GM12878 (cell line): Measurements from ENCODE around the gene SNCA. TPM values are rescaled to one million over a fixed set of nuclear protein-coding genes. Genes with fewer than 3 reads are reported as not detected.

ENCODE experiments used
- ATAC-seq: fragments of 200-7000 bp; cut with Tn5 transposase; 3 replicates; pipeline ENCODE4 v1.9.1; 2020; ENCODE audit warnings: mild to moderate bottlenecking, moderate library complexity
- BruUV-seq: library from RNA; stranded (reverse); fragments of 400-500 nt; replicated peaks from 2 replicates; lab custom pipeline; 2021; lab: Mats Ljungman, UMichigan
- CTCF ChIA-PET: fragments of 300-600 bp; sonication (Branson Sonifier 250); formaldehyde crosslinking; extraction: SDS; loops from one replicate; lab custom pipeline; 2021; ENCODE audit warnings: inconsistent platforms; lab: Yijun Ruan, JAX
- POLR2A ChIA-PET: fragments of 350-600 bp; formaldehyde crosslinking; extraction: SDS; loops from one replicate; lab custom pipeline; 2021; ENCODE audit warnings: inconsistent platforms; lab: Charles Lee
- RAD21 ChIA-PET: fragments of 300-600 bp; sonication (Branson Sonifier 250); formaldehyde crosslinking; loops from one replicate; lab custom pipeline; 2023; ENCODE audit warnings: antibody characterized with exemption; ENCODE audit not compliant: unreplicated experiment; lab: Charles Lee
- SMC1A ChIA-PET: fragments of 300-600 bp; sonication (Branson Sonifier 250); formaldehyde crosslinking; loops from one replicate; lab custom pipeline; 2023; ENCODE audit not compliant: unreplicated experiment, uncharacterized antibody; lab: Charles Lee
- DNase-seq: peaks from one replicate; pipeline ENCODE4 v3.0.0-alpha.2; 2011; ENCODE audit warnings: low read depth, low spot score
- FAIRE-seq: peaks from 3 replicates; lab custom pipeline; 2011; peaks lifted over from hg19 to GRCh38; lab: Jason Lieb, UNC
- H2AFZ ChIP-seq: 2 replicates; pipeline ENCODE4 v1.6.0; 2011; ENCODE audit warnings: low read depth, low read length, control low read depth; ENCODE audit not compliant: control insufficient read depth
- H3K27ac ChIP-seq: 2 replicates; pipeline ENCODE4 v1.5.1; 2011; ENCODE audit warnings: control low read depth; ENCODE audit not compliant: control insufficient read depth, insufficient read depth
- H3K27me3 ChIP-seq, 2 experiments: replicated peaks in 1 of 2; 2 replicates each; pipeline versions ENCODE4 v1.6.0 to v1.6.1; 2011; ENCODE audit warnings: low read length in 1 of 2; ENCODE audit not compliant: control insufficient read depth in 2 of 2, insufficient read depth in 2 of 2
- H3K36me3 ChIP-seq, 2 experiments: 2 replicates each; pipeline ENCODE4 v1.5.1; 2011; ENCODE audit warnings: low read length in 1 of 2; ENCODE audit not compliant: control insufficient read depth in 2 of 2, insufficient read depth in 2 of 2
- H3K4me1 ChIP-seq: 2 replicates; pipeline ENCODE4 v1.6.1; 2011; ENCODE audit warnings: mild to moderate bottlenecking, low read length, moderate library complexity, mixed read lengths; ENCODE audit not compliant: control insufficient read depth, insufficient read depth
- H3K4me2 ChIP-seq: 2 replicates; pipeline ENCODE4 v1.6.0; 2011; ENCODE audit warnings: control low read depth; ENCODE audit not compliant: control insufficient read depth, insufficient read depth
- H3K4me3 ChIP-seq: fragments of 200-600 bp; sonication (generic); 2 replicates; pipeline ENCODE4 v1.5.1; 2016
- H3K79me2 ChIP-seq: 2 replicates; pipeline ENCODE4 v1.6.0; 2011; ENCODE audit warnings: low read length; ENCODE audit not compliant: control insufficient read depth, insufficient read depth
- H3K9ac ChIP-seq: 2 replicates; pipeline ENCODE4 v1.8.0; 2011; ENCODE audit warnings: low read length, control low read depth, mixed read lengths; ENCODE audit not compliant: control insufficient read depth, insufficient read depth
- H3K9me3 ChIP-seq: replicated peaks from 3 replicates; pipeline ENCODE4 v1.5.1; 2011; ENCODE audit warnings: mild to moderate bottlenecking, low read length; ENCODE audit not compliant: control insufficient read depth, insufficient read depth
- H4K20me1 ChIP-seq: 2 replicates; pipeline ENCODE4 v1.6.0; 2011; ENCODE audit not compliant: control insufficient read depth, insufficient read depth
- BACH1 ChIP-seq: fragments of 450-650 bp; IDR thresholded peaks from 2 replicates; pipeline ENCODE4 v1.6.1; 2017; ENCODE audit warnings: mild to moderate bottlenecking, borderline replicate concordance
- CREM ChIP-seq: IDR thresholded peaks from 2 replicates; pipeline ENCODE4 v1.6.1; 2014; ENCODE audit warnings: antibody characterized with exemption, low read depth
- HDAC2 ChIP-seq: fragments of 200-600 bp; sonication (generic); IDR thresholded peaks from 2 replicates; pipeline ENCODE4 v1.6.1; 2017
- KLF5 ChIP-seq: fragments of 450-650 bp; IDR thresholded peaks from 2 replicates; pipeline ENCODE4 v1.6.1; 2014; ENCODE audit warnings: mild to moderate bottlenecking; ENCODE audit not compliant: partially characterized antibody
- LARP7 ChIP-seq: fragments of 450-650 bp; IDR thresholded peaks from 2 replicates; pipeline ENCODE4 v1.6.1; 2017; ENCODE audit warnings: mild to moderate bottlenecking
- NR2F1 ChIP-seq: fragments of 450-650 bp; conservative IDR thresholded peaks from 2 replicates; pipeline ENCODE4 v1.6.1; 2017; ENCODE audit warnings: mild to moderate bottlenecking
- PAX8 ChIP-seq: fragments of 450-650 bp; IDR thresholded peaks from 2 replicates; pipeline ENCODE4 v1.6.1; 2017; ENCODE audit warnings: mild to moderate bottlenecking, moderate library complexity
- SPI1 ChIP-seq: IDR thresholded peaks from 2 replicates; pipeline ENCODE4 v1.6.1; 2011; ENCODE audit warnings: low read depth, mild to moderate bottlenecking, low read length, moderate library complexity, borderline replicate concordance; ENCODE audit not compliant: insufficient read depth
- TCF3 ChIP-seq: IDR thresholded peaks from 2 replicates; pipeline ENCODE4 v1.6.1; 2012; ENCODE audit warnings: low read depth, mild to moderate bottlenecking, low read length, borderline replicate concordance; ENCODE audit not compliant: insufficient read depth
- YY1 ChIP-seq: IDR thresholded peaks from 2 replicates; pipeline ENCODE4 v1.6.1; 2011; ENCODE audit warnings: low read depth, mild to moderate bottlenecking, low read length
- ZSCAN29 ChIP-seq: fragments of 450-650 bp; IDR thresholded peaks from 2 replicates; pipeline ENCODE4 v1.6.1; 2017; ENCODE audit warnings: mild to moderate bottlenecking, moderate library complexity
- WGBS: methylation state at CpG from one replicate; pipeline ENCODE4 v1.1.6; 2016; ENCODE audit warnings: low lambda C conversion rate; ENCODE audit not compliant: insufficient replicate concordance, insufficient coverage; ENCODE audit errors: missing lambda C conversion rate; 5-methylcytosine and 5-hydroxymethylcytosine counted together
- in situ Hi-C: fragments of 300-500 bp; cut with MboI; formaldehyde crosslinking; loops from 9 replicates; pipeline ENCODE4 v1.14.3; 2018; ENCODE audit warnings: mixed read lengths
- intact Hi-C: fragments of 100-400 bp; cut with micrococcal nuclease; formaldehyde crosslinking; loops from one replicate; pipeline ENCODE4 v1.14.2; 2022; ENCODE audit not compliant: unreplicated experiment
- polyA plus RNA-seq, 11 experiments: library from polyadenylated mRNA; depleted of rRNA in 4 of 11; unstranded in 6 of 11; stranded (reverse) in 5 of 11; fragments of >200 nt; fragmentation: Nextera tagmentation in 4 of 11; fragmentation: Illumina TruSeq in 1 of 11; extraction: Ambion mirVana in 4 of 11; extraction: Trizol in 1 of 11; gene quantifications; 1 replicate in 1 of 11; 2 replicates in 10 of 11; pipeline versions ENCODE4 v1.2.1 to v1.2.3, GENCODE V29; 2011 to 2016; ENCODE audit warnings: inconsistent platforms in 2 of 11, missing spikeins in 2 of 11, low read depth in 1 of 11
- total RNA-seq, 4 experiments: library from RNA; depleted of rRNA in 3 of 4; stranded (reverse); fragments of >200 nt in 3 of 4; fragmentation: Illumina TruSeq in 1 of 4; extraction: Trizol in 1 of 4; gene quantifications; 2 replicates each; pipeline versions ENCODE4 v1.2.1 to v1.2.3, GENCODE V29; 2013 to 2021
- TF ChIP-seq, protein P1 (sequence below): fragments of 450-650 bp; IDR thresholded peaks from 2 replicates; pipeline ENCODE4 v1.6.1; 2014; ENCODE audit warnings: mild to moderate bottlenecking
- TF ChIP-seq, protein P2 (sequence below): IDR thresholded peaks from 2 replicates; pipeline ENCODE4 v1.6.1; 2011; ENCODE audit warnings: low read depth, low read length, improper control_type of control experiment, borderline replicate concordance
- TF ChIP-seq, protein P3 (sequence below): fragments of 450-650 bp; IDR thresholded peaks from 2 replicates; pipeline ENCODE4 v1.6.1; 2018; ENCODE audit warnings: borderline replicate concordance, mild to moderate bottlenecking; ENCODE audit not compliant: partially characterized antibody
- TF ChIP-seq, protein P4 (sequence below): fragments of 450-650 bp; IDR thresholded peaks from 2 replicates; pipeline ENCODE4 v1.6.1; 2017; ENCODE audit warnings: mild to moderate bottlenecking, moderate library complexity
- TF ChIP-seq, protein P5 (sequence below): fragments of 450-650 bp; IDR thresholded peaks from 2 replicates; pipeline ENCODE4 v1.6.1; 2017; ENCODE audit warnings: mild to moderate bottlenecking

Gene SNCA
- total and polyA plus RNA-seq, 10 of the 15 experiments (the other 5 are each of a cell fraction or from before 2014, with no cell fraction given): 0.22 TPM; not detected in 9

DNA sequence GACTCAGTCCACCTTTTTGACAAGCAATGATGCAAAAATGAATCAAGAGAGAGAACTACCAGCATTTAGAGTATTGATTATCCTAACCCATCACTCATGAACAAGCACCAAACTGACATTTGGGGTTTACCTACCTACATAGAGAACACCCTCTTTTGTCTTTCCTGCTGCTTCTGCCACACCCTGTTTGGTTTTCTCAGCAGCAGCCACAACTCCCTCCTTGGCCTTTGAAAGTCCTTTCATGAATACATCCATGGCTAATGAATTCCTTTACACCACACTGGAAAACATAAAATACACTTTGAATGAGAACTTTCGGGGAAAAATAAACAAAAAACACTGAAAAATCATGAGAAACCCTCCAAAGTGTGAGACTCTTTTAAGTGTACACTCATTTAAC lies 1.5 kb downstream of the SNCA start:
- CTCF ChIA-PET: no interaction called here
- ATAC-seq (no peak), DNase-seq (no peak), FAIRE-seq (no peak)
- RAD21 ChIA-PET: no interaction called here
- H2AFZ ChIP-seq: no peak overlapping the region
- no peaks in the 10 kb centered on the region for H3K36me3 ChIP-seq
- H3K4me1 ChIP-seq: no peaks in the 10 kb centered on the region
- H3K4me3 ChIP-seq: no peak overlapping the region
- in situ Hi-C loops: no loop called here
- no peaks in the 10 kb centered on the region for H3K9me3 ChIP-seq
- POLR2A ChIA-PET: no interaction called here
- SMC1A ChIA-PET: no interaction called here
- H3K79me2 ChIP-seq: no peaks in the 10 kb centered on the region
- no peak overlapping the region for H3K9ac ChIP-seq
- no TSS peak for BruUV-seq
- H3K27ac ChIP-seq: no peak overlapping the region
- 27% methylated on average over 1 of the region's 1 CpG for WGBS
- no peaks in the 10 kb centered on the region for H4K20me1 ChIP-seq
- intact Hi-C loops: loop anchor here (5.0 kb wide), 1 partner anchor 62 kb away; no protein-coding TSS in a partner anchor
- H3K27me3 ChIP-seq: peaks cover 3 to 12% of the 10 kb centered on the region in 2 experiments; a peak in 3 of 4 replicates
- H3K4me2 ChIP-seq: no peak overlapping the region
- TF ChIP-seq, protein P1, sequence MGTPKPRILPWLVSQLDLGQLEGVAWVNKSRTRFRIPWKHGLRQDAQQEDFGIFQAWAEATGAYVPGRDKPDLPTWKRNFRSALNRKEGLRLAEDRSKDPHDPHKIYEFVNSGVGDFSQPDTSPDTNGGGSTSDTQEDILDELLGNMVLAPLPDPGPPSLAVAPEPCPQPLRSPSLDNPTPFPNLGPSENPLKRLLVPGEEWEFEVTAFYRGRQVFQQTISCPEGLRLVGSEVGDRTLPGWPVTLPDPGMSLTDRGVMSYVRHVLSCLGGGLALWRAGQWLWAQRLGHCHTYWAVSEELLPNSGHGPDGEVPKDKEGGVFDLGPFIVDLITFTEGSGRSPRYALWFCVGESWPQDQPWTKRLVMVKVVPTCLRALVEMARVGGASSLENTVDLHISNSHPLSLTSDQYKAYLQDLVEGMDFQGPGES: no peak
- TF ChIP-seq BACH1: no peak
- TF ChIP-seq SPI1: no peak
- TF ChIP-seq LARP7: no peak
- no peak for TF ChIP-seq CREM
- no peak for TF ChIP-seq ZSCAN29
- TF ChIP-seq, protein P2, sequence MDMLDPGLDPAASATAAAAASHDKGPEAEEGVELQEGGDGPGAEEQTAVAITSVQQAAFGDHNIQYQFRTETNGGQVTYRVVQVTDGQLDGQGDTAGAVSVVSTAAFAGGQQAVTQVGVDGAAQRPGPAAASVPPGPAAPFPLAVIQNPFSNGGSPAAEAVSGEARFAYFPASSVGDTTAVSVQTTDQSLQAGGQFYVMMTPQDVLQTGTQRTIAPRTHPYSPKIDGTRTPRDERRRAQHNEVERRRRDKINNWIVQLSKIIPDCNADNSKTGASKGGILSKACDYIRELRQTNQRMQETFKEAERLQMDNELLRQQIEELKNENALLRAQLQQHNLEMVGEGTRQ: no peak
- TF ChIP-seq HDAC2: no peak
- no peak for TF ChIP-seq TCF3
- TF ChIP-seq KLF5: no peak
- no peak for TF ChIP-seq YY1
- TF ChIP-seq, protein P3, sequence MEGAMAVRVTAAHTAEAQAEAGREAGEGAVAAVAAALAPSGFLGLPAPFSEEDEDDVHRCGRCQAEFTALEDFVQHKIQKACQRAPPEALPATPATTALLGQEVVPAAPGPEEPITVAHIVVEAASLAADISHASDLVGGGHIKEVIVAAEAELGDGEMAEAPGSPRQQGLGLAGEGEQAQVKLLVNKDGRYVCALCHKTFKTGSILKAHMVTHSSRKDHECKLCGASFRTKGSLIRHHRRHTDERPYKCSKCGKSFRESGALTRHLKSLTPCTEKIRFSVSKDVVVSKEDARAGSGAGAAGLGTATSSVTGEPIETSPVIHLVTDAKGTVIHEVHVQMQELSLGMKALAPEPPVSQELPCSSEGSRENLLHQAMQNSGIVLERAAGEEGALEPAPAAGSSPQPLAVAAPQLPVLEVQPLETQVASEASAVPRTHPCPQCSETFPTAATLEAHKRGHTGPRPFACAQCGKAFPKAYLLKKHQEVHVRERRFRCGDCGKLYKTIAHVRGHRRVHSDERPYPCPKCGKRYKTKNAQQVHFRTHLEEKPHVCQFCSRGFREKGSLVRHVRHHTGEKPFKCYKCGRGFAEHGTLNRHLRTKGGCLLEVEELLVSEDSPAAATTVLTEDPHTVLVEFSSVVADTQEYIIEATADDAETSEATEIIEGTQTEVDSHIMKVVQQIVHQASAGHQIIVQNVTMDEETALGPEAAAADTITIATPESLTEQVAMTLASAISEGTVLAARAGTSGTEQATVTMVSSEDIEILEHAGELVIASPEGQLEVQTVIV: no peak
- TF ChIP-seq, protein P4, sequence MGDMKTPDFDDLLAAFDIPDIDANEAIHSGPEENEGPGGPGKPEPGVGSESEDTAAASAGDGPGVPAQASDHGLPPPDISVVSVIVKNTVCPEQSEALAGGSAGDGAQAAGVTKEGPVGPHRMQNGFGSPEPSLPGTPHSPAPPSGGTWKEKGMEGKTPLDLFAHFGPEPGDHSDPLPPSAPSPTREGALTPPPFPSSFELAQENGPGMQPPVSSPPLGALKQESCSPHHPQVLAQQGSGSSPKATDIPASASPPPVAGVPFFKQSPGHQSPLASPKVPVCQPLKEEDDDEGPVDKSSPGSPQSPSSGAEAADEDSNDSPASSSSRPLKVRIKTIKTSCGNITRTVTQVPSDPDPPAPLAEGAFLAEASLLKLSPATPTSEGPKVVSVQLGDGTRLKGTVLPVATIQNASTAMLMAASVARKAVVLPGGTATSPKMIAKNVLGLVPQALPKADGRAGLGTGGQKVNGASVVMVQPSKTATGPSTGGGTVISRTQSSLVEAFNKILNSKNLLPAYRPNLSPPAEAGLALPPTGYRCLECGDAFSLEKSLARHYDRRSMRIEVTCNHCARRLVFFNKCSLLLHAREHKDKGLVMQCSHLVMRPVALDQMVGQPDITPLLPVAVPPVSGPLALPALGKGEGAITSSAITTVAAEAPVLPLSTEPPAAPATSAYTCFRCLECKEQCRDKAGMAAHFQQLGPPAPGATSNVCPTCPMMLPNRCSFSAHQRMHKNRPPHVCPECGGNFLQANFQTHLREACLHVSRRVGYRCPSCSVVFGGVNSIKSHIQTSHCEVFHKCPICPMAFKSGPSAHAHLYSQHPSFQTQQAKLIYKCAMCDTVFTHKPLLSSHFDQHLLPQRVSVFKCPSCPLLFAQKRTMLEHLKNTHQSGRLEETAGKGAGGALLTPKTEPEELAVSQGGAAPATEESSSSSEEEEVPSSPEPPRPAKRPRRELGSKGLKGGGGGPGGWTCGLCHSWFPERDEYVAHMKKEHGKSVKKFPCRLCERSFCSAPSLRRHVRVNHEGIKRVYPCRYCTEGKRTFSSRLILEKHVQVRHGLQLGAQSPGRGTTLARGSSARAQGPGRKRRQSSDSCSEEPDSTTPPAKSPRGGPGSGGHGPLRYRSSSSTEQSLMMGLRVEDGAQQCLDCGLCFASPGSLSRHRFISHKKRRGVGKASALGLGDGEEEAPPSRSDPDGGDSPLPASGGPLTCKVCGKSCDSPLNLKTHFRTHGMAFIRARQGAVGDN: no peak
- TF ChIP-seq, protein P5, sequence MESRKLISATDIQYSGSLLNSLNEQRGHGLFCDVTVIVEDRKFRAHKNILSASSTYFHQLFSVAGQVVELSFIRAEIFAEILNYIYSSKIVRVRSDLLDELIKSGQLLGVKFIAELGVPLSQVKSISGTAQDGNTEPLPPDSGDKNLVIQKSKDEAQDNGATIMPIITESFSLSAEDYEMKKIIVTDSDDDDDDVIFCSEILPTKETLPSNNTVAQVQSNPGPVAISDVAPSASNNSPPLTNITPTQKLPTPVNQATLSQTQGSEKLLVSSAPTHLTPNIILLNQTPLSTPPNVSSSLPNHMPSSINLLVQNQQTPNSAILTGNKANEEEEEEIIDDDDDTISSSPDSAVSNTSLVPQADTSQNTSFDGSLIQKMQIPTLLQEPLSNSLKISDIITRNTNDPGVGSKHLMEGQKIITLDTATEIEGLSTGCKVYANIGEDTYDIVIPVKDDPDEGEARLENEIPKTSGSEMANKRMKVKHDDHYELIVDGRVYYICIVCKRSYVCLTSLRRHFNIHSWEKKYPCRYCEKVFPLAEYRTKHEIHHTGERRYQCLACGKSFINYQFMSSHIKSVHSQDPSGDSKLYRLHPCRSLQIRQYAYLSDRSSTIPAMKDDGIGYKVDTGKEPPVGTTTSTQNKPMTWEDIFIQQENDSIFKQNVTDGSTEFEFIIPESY: no peak
- no peak for TF ChIP-seq PAX8
- no peak for TF ChIP-seq NR2F1
